ENCODE measurements around the gene RTRAF. TPM values are rescaled to one million over a fixed set of nuclear protein-coding genes. Genes with fewer than 3 reads are reported as not detected.

The RTRAF gene
- total RNA-seq, 1 donor from 2014 or later: 183 TPM

- Mint-ChIP-seq H3K36me3 (peaks cover 19% of the 10 kb centered on the region), H3K9me3 (no peaks in the 10 kb centered on the region), H3K4me1 (peaks cover 13% of the 10 kb centered on the region), H3K4me3 (no peak overlapping the region), H3K27ac (peak overlapping the region; percentile 40), H3K27me3 (ENCODE audit: low read depth) (peaks cover 4% of the 10 kb centered on the region)
- DNase-seq (ENCODE audit: low spot score in 2 of 2, unreplicated experiment in 2 of 2): no peak
- TF ChIP-seq CTCF (IDR thresholded peaks at IDR 0.05; ENCODE audit: unreplicated experiment): peak; percentile 13
Measured at GRCh38 chr14:52013984-52014600, 24.7 kb downstream of the RTRAF start.

DNA sequence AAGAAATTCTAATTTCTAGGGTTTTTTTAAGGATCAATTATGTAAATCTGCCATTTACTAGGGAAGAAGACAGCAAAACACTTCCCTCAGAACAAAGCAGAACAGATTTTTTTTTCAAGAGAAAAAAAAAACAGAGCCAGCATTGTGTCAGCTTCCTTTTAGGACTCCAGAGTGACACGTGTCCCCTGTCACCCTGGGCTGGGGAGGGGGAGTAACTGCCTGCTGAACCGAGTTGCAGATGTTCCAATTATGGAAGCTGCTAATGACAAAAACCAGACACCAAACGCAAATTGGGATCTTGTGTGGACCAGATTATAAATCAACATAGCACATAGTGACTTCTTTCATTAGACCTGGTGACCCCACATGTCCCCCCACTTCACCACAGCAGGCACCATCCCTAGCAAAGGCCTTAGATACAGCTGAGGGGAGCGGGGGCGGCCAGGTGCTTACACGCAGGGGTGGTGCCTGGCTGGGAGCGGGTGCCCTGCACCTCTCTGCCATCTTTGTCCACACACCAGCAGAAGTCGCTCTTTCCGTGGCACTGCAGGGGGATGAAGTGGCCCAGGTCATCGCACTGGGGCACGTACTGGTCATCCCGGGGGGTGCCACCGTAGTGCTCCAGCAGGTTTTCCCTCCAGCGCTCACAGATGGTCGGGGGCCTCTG, 25.4 kb downstream of the RTRAF start:
- Mint-ChIP-seq H3K27me3 (ENCODE audit: low read depth) (peaks cover 4% of the 10 kb centered on the region), H3K4me1 (peaks cover 13% of the 10 kb centered on the region), H3K36me3 (peaks cover 17% of the 10 kb centered on the region), H3K27ac (peak overlapping the region; percentile 40), H3K9me3 (no peaks in the 10 kb centered on the region), H3K4me3 (no peak overlapping the region)
- no peak for TF ChIP-seq CTCF (IDR thresholded peaks at IDR 0.05; ENCODE audit: unreplicated experiment)
- DNase-seq (ENCODE audit: low spot score in 2 of 2, unreplicated experiment in 2 of 2): no peak

- DNase-seq (ENCODE audit: low spot score in 2 of 2, unreplicated experiment in 2 of 2): no peak
- H3K36me3 Mint-ChIP-seq: peaks cover 15% of the 10 kb centered on the region
- no peak overlapping the region for H3K27ac Mint-ChIP-seq
- no peak overlapping the region for H3K4me3 Mint-ChIP-seq
- no peaks in the 10 kb centered on the region for H3K9me3 Mint-ChIP-seq
- no peak for TF ChIP-seq CTCF (IDR thresholded peaks at IDR 0.05; ENCODE audit: unreplicated experiment)
- peaks cover 15% of the 10 kb centered on the region for H3K4me1 Mint-ChIP-seq
- H3K27me3 Mint-ChIP-seq (ENCODE audit: low read depth): peaks cover 4% of the 10 kb centered on the region
Measured at GRCh38 chr14:52015411-52016030, 26.2 kb downstream of the RTRAF start.

DNA sequence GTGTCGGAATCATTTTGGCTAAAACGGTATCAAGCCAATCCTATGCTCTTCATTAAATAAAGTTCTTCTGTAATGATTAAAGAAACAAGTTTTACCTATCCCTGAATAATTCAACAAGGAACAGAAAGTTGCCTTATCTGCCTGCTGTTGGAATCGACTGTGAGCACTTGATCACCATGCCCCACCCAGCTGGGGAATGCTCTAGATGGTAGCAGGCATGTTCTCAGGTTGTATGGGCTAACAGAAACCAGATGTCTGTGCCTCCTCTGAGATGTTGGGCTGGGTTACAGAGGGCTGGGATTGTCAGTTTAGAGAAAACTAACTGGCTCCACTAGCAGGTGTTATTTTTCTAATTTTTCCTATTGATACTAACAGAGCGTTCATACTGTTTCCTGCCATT, 28.9 kb downstream of the RTRAF start:
- peaks cover 3% of the 10 kb centered on the region for H3K36me3 Mint-ChIP-seq
- peaks cover 4% of the 10 kb centered on the region for H3K27me3 Mint-ChIP-seq (ENCODE audit: low read depth)
- TF ChIP-seq CTCF (IDR thresholded peaks at IDR 0.05; ENCODE audit: unreplicated experiment): no peak
- DNase-seq (ENCODE audit: low spot score in 2 of 2, unreplicated experiment in 2 of 2): no peak
- H3K4me1 Mint-ChIP-seq: peaks cover 20% of the 10 kb centered on the region
- H3K9me3 Mint-ChIP-seq: no peaks in the 10 kb centered on the region
- no peak overlapping the region for H3K4me3 Mint-ChIP-seq
- peak overlapping the region; percentile 22 for H3K27ac Mint-ChIP-seq

DNA sequence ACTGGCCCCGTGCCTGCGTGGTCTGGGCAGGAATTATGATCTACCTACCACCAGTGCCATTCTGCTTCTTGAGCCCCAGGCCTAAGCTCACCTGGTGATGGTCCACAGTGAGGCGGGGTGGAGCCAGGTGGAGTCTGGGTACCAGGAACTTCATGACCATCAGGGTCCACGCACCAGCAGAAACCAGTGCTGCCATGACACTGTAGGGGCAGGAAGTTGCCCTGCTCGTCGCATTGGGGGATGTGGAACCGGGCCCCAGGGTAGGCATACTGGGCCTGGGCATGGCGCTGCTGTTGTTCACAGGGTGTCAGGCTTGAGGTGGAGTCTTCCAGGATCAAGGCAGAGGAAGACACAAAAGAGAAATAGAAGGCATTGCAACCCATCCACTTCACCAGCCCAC, 29.6 kb downstream of the RTRAF start:
- H3K9me3 Mint-ChIP-seq: no peaks in the 10 kb centered on the region
- H3K4me3 Mint-ChIP-seq: no peak overlapping the region
- peaks cover 3% of the 10 kb centered on the region for H3K36me3 Mint-ChIP-seq
- H3K27me3 Mint-ChIP-seq (ENCODE audit: low read depth): peaks cover 4% of the 10 kb centered on the region
- no peak for DNase-seq (ENCODE audit: low spot score in 2 of 2, unreplicated experiment in 2 of 2)
- H3K27ac Mint-ChIP-seq: no peak overlapping the region
- TF ChIP-seq CTCF (IDR thresholded peaks at IDR 0.05; ENCODE audit: unreplicated experiment): no peak
- H3K4me1 Mint-ChIP-seq: peaks cover 20% of the 10 kb centered on the region

Measured in mesothelial cell of epicardium (in vitro differentiated cells).